ENCODE results near the gene INIP.

INIP gene, protein sequence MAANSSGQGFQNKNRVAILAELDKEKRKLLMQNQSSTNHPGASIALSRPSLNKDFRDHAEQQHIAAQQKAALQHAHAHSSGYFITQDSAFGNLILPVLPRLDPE

DNA sequence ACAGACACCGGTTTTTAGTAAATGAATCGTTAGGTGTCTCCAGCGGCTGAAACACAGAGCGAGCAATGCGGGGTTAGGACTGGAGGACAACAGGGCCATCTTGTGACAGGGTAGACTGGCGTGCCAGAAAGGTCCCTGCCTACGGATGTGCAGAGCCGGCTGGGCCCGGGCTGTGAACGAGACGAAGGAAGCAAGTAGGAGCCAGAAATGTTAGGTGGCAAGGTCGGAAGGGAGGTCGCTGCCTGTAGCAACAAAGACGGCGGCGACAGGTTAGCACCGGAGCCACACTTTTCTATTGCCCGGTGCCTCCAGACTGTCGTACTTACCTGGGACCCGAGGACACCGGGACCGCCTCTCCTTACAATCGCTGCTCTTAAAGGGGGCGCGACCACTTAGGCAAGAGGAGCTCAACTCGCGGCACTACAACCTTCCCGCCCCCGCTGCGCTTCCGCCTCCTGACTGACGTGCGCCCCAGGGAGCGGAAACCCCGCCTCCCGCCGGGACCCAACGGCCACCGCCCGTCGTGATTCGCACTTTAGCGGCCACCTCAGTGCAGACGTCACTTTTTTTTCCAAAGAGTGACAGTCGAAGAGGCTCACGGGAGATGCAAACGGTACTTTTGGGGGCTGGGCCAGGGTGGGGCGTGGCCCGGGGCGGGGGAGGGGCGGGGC, at the start of gene INIP:
TSS of gene INIP (minus strand) at position 457 of the 671 bp plus-strand sequence. CDS start 1,632 bp downstream, outside the sequence.
- DNase-seq: peak; percentile 94 to 98

DNA sequence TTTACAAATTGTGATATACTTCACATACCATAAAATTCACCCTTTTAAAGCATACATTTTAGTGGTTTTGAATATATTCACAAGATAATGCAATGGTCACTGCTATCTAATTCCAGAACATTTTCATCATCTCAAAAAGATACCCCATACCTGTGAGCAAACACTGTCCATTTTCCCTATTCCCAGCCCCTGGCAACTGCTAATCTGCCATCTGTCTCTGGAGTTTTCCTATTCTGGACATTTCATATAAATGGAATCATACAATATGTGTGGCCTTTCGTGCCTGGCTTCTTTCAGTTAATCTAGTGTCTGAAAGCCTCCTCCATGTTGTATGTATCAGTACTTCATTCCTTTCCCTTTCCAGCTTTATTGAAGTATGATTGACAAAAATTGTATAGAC, 47.4 kb upstream of the INIP start:
- no peak for DNase-seq

DNA sequence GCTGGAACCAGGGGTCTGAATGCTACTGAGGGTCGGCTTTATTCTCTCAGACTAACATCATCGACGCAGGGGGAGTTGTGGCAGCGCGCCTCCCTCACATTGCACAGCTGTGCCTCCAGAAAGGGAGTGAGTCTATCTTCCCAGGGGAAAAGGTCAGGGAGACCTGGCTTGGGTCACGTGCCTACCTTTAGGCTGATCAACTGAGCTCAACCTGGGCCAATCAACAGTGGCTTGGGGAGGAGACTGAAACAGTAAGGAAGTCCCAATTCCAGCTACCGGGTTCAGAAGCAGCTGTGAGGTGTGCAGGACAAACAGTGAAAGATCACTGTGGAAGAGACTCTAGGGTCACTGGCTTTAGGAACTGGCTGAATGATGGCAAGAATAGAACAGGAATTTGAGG, 46.9 kb upstream of the INIP start:
- no peak for DNase-seq

DNA sequence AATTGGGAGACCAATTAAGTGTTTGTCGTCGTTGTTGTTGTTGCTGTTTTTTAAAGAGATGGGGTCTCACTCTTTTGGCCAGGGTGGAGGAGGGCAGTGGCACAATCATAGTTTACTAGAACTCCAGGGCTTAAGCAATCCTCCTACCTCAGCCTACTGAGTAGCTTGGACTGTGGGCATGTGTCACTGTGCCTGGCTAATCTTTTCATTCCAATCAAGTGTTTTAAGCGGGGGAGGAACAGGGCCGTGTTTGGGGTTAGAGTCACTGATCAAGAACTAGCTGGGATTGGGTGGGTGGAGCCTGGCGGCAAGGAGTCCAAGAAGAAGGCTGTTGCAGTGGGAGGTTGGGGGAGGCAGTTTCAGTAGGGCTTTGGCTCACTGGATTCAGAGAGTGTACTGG, 46.4 kb upstream of the INIP start:
- no peak for DNase-seq

DNA sequence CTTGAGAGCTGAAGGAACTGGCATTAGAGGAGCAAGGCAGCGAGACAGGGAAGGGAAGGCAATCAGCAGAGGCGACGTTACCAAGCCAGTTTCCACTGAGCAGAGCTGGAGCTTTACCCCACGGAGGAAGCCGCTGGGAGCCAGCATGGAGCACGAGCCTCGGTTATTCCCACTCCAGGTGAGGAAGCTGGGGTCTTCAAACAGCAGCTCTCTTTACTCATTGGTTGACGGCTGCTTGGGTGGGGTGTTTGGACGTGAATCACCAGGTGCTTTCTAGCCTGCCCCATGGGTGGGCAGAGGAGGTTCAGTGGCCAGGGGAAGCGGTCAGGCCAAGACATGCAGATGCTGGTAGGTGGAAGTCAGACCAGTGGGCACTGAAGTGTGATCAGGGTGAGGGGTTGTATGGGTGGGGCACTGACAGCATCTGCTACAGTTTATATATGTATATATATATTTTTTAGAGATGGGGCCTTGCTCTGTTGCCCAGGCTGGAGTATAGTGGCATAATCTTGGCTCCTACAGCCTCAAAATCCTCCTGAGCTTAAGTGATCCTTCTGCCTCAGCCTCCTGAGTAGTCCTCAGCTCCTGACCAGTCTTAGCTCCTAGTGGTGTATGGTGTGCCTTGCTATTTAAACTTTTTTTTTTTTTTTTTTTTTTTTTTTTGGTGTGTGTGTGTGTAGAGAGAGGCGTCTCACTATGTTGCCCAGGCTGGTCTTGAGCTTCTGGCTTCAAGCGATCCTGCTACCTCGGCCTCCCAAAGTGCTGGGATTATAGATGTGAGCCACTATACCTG, 45.0 kb upstream of the INIP start:
- DNase-seq: no peak

DNA sequence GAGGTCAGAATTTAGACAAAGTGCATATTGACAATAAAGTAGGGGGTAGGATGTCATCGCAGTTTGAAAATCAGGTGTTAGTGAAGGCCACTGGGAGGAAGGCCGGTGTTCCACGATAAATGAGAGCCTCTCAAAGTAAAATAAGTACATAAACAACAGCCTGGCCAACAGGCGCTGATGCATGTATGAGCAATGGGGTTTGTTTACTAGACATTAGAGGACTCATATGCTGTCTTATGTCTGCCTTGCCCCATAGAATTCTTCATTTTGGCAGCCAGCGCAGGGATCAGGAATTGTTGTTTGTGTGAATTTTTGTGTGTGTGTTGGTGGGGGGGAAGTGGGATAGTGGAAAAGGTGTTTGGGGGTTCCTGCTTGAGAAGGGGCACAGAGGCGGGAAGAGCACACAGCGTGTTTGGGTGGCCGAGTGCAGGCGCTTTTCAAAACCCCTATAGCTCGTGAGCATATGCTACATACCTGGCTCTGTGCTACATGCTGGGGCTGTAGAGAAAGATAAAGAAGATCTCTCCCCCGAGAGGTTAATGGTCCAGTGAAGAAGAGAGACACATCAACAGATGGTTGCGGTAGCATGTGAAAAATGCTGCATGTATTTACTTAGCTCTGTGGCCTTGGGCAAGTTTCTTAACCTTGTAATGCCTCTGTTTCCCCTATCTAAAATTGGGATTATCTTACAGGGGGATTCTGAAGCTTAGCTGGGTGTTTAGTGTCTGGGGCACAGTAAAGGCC, 44.2 kb upstream of the INIP start:
- no peak for DNase-seq

DNA sequence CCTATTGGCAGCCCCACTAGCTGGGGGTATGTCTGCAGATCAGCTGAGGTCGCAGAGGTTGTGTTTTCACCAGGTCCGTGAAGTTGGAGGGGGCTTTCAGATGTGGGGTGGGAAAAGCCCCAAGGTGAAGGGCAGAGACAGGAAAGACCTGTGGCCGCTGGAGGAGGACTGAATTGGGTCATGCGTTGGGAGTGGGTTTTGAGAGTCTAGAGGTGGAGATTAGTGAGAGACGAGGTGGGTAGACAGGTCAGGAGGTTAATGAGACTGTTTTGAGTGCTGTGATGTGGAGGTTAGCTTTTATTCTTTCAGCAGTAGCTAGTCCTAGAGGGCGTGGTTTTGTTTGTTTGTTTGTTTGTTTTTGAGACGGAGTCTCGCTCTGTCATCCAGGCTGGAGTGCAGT, 42.9 kb upstream of the INIP start:
- DNase-seq: no peak

DNA sequence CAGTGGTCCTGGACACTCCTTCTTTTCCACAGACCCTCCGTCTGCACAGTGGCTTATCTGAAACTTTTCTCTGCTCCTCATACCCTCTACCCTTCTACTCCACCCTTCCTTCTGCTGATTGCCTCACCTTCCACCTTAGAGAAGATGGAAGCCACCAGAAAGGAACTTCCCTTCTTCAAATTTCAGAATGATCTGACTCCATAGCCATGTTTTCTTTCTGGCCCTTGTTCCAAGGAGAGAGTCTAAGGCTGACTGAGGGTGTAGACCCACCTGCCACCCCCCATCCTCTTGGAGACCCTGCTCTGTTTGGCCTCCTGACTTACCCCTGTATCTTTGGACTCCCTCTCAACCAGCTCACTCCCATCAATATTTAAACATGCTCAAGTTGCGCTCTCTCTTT, 40.0 kb upstream of the INIP start:
- no peak for DNase-seq

DNA sequence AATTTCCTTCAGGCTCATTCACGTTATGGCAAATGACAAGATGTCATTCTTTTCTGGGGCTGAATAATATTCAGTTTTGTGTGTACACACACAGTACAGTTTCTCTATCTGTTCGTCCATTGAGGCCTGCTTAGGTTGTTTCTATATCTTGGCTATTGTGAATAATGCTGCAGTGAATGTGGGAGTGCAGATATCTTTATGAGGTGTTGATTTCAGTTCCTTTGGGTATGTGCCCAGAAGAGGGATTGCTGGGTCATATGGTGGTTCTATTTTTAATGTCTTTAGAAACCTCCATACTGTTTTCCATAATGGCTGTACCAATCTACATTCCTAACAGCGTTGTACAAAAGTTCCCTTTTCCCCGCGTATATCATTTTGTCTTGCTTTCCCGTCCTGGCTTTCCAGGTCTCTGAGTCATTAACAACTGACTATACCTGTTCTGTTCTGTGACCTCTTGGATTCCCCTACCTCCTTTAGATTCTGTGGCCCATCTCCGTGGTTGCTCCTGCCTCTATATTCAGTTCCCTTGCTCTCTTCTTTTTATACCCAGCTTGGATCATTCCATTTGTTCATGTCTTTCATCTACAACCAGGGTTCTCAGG, 39.5 kb upstream of the INIP start:
- DNase-seq: no peak

DNA sequence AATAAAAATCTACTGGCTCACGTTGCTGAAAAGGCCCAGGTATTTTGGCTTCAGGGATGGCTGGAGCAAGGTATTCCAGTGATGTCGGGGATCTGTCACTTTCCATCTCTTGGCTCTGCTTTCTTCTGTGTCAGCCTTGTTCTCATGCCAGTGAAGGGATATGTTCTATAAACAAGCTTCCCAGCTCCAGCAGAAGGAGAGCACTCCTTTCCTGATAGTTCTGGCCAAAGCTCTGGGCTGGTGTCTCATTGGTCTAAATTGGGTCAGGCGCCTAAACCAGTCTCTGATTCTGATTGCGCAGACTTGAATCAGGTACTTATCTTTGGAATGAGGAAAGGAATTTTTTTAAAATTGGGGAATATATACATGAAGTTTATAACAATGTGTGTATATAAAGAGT, 37.8 kb upstream of the INIP start:
- no peak for DNase-seq

DNA sequence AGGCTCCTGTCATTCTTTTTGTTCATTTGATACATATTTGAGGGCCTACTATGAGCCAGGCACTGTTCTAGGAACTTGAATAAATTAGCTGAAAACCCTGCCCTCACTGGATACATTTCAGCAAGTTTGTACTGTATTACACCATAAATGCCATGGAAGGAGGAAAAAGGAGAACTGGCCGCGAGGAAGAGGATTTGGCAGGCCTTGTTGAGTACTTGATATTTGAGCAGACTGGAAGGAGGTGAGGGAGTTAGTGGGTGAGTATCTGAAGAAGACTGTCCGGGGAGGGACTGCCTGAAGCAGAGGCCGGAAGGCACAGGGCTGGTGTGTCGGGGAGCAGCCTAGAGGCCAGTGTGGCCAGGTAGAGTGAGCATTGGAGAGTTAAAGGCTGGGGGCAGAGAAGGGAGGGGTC, 37.1 kb upstream of the INIP start:
- DNase-seq: no peak

DNA sequence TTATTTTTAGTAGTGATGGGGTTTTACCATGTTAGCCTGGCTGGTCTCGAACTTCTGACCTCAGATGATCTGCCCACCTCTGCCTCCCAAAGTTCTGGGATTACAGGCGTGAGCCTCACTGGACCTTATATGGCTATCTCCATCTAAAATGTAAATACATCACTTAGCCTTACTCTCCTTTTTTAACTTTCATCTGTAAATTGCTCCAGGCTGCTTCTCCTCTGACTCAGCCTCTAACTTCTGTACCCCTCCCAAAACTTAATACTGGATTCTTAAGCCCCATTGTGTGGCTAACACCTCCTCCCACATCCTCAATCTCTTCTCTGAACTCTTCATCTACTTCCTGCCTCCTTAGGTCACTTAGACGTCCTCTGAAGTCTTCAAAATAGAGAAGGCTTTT, 36.7 kb upstream of the INIP start:
- DNase-seq: peak in 1 of 2 experiments; percentile 18

DNA sequence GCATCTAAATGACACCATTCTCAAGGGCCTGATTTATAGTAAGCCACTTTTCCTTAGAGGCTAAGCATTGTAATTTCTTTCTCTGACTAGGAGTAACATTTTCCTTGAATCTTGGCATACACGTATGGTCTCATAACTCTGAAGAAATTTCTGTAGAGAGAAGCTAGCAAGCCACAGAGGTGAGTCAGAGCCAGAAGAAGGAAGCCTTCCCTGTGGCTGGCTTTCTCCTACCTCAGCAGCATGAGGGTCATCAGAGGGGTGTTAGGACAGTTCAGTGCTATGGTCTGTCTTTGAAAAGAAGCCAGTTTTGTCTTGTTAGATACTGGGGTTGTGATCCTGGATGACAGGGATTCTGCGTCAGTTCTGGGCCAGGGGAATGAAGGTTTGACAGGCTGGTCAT, 35.8 kb upstream of the INIP start:
- DNase-seq: no peak

DNA sequence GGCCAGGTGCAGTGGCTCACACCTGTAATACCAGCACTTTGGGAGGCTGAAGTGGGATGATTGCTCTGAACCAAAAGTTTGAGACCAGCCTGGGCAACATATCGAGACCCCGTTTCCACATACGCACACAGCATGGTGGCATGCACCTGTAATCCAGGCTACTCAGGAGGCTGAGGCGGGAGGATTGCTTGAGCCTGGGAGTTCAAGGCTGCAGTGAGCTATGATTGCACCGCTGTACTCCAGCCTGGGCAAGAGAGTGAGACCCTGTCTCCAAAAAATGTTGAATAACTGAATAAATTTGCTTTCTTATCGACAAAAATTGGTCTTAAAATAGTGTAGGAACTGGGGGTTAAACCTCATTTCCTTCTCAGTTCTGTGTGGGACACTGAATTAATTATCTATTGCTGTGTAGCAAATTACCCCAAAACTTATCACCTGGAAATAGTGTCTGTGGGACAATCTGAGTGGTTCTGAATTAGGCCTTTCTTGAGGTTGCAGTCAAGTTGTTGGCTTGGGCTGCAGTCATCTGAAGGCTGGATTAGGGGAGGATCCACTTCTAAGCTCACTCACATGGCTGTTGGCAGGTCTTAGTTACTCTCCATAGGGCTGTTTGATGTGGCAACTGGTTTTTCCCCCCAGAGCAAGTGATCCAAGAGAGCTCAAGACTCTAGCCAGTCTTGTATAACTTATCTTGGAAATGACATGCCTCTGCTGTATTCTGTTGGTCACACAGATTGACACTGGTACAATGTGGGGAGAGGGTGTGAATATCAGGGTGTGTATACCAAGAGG, 34.6 kb upstream of the INIP start:
- DNase-seq: no peak

DNA sequence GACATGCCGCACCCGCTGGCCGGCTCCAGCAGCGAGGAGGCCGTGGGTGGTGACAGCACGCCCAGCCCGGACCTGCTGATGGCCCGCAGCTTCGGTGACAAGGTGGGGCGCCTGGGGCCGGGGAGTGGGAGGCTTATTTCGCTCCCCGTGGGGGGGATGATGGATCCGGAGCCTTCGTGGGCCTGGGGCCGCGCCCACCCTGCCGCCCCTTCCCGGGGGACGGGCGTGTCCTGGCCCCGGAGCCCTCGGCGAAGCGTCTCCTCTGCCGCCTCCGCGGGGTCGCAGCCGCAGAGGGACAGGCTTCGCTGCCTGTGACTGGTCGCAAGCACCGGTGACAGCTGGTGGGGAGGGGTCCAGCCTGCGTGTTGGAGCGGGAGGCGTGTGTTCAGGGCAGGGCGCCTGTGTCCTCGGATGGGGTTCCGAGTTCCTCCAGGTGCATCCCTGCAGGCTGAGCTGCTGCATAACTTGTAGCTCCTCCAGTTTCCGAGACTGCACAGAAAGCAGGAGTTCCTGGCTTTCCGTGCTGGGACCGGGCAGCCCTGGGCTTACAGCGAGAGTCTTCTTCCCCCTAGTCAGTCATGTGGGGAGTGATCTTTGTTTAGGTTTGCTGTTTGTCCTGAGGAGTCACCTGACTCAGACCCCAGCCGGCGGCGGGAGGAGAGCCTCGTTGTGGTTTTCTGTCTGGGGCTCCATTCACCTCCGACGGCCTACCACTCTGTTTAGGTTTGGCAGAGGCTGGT, 33.3 kb upstream of the INIP start:
- DNase-seq: peak; percentile 5 to 27

DNA sequence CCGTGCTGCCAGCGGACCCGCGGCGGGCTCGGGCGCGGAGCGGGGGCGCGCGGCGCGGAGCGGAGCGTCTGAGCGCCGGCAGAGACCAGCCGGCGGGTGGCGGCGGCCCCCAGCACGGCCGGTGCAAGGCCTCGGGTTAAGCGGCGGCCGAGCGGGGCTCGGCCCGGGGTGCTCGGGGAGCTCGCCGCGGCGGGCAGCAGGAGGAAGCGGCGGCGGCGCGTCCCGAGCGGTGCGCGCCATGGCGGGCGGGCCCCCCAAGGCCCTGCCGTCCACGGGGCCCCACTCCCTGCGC, 32.8 kb upstream of the INIP start:
- no peak for DNase-seq

DNA sequence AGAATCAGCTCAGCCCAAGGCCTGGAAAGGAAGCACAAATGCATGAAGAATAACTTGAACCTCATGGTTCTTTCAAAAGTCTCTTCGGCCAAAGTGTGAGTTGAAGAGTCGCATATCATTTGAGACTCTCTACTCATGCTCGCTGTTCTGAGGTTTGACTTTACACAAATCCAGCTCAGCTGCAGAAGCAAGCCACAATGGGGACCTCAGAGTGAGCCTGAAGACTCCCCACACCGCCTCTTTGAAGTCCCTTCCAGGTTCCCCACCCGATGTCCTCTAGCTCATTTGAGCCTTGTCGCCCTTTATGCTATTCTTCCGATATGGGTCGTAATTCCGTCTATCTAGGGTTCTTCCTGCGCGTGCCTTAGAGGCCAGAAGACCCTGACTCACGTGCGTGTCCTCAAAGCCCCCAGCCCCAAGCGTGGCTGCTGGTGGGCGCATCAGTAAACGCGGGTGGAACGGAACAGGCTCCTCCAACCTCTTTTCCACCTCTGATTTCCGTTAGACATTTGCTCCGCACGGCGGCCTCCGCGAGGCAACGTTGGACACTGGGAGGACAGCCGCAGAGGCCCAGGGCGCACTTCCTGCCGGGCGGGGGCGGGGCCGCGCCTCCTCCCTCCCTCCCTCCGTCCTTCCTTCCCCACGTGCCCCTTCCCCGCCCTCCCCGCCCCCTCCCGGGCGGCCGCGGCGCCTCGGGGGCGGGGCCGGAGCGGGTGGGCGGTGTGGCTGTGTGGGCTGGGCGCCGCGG, 32.3 kb upstream of the INIP start, which contains the start of gene SNX30:
TSS of gene SNX30 (plus strand) at position 745 of the 748 bp plus-strand sequence. CDS start 242 bp downstream, outside the sequence.
- DNase-seq: peak; percentile 70 to 75

DNA sequence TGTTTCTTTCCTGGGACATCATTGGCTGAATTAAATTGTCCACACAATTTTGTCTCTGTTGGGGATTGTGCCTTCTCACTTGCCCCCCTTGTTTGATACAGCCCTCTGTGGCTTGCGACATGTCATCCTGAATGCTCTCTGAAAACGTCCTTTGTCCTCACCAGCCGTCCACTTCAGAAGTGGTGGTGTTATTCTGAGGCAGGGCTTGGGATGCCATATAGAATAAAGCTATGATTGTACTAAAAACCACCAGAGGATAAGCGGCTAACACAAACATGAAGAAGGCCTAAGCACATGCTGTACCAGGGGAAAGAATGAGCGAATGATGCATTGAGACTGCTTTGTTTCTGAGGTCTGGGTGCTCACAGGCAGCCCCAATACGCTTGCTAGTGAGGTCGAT, 29.2 kb upstream of the INIP start:
- DNase-seq: no peak

DNA sequence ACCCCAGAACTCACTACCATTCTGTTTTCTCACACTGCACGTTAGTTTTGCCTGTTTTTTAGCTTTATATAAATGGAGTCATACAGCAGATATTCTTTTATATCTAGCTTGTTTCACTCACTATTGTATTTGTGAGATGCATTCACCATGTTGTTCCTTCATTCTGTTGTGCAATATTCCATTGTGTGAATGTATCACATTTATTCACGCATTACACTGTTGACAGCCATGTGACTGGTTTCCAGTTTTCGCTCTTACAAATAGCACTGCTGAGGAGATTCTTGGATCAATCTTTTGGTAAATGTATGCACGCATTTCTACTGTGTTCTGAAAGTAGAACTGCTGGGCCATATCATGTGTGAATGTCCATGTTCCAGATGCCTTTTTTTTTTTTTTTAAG, 26.3 kb upstream of the INIP start:
- no peak for DNase-seq

DNA sequence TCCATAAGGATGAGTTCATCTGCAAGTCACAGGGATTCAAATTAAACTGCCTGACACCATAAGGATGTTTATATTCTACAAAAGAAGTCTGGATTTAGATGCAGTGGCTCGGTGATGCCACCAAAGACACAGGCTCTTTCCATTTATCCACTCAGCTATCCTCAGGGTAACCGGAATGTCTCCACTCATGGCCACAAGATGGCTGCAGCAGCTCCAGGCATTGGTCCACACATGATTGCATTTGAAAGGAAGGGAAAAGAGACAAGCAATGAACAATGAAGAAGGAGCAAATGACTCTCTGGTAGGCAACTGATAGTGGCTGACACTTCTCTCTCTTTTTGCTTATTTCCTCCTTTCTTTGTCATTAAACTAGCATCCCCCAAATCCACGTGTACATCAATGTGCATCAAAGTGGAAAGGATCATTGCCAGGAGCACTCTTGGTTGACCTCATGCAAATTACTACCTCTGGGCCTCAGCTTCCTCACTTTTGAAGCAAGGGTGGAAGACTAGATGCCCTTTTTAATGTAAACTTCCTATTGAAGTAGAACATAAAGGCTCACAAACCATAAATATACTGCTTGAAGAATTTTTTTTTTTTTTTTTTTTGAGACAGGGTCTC, 25.4 kb upstream of the INIP start:
- no peak for DNase-seq
